SK-N-SH treated with all-trans-retinoic acid at 6 μM for 48 hours (cell line): ENCODE measurements around the gene WFDC5.

Source experiments
- ATAC-seq: fragments of 200-7000 bp; cut with Tn5 transposase; 3 replicates; pipeline ENCODE4 v1.9.1; 2020; ENCODE audit warnings: mild to moderate bottlenecking, moderate library complexity
- ARNTL ChIP-seq: fragments of 450-650 bp; formaldehyde crosslinking; IDR thresholded peaks from 2 replicates; pipeline ENCODE4 v1.5.0; 2020; ENCODE audit warnings: low read depth, mild to moderate bottlenecking, moderate library complexity, borderline replicate concordance
- BACH2 ChIP-seq: fragments of 250-450 bp; sonication (Bioruptor Pico); IDR thresholded peaks from 2 replicates; pipeline ENCODE4 v1.9.0; 2021; ENCODE audit warnings: mild to moderate bottlenecking, borderline replicate concordance
- CREB5 ChIP-seq: fragments of 250-450 bp; sonication (Bioruptor Pico); IDR thresholded peaks from 2 replicates; pipeline ENCODE4 v1.5.1; 2020; ENCODE audit warnings: low read depth, mild to moderate bottlenecking, moderate library complexity
- CSDC2 ChIP-seq: fragments of 250-450 bp; sonication (Bioruptor Pico); IDR thresholded peaks from 2 replicates; pipeline ENCODE4 v1.5.0; 2020; ENCODE audit warnings: mild to moderate bottlenecking, moderate library complexity
- CSRNP3 ChIP-seq: fragments of 250-450 bp; sonication (Bioruptor Pico); IDR thresholded peaks from 2 replicates; pipeline ENCODE4 v1.5.1; 2021; ENCODE audit warnings: mild to moderate bottlenecking, moderate library complexity
- ESRRG ChIP-seq: fragments of 250-450 bp; sonication (Bioruptor Pico); IDR thresholded peaks from 2 replicates; pipeline ENCODE4 v1.6.1; 2021; ENCODE audit warnings: mild to moderate bottlenecking
- GLIS3 ChIP-seq: fragments of 250-450 bp; sonication (Bioruptor Pico); IDR thresholded peaks from 2 replicates; pipeline ENCODE4 v1.5.0; 2020; ENCODE audit warnings: mild to moderate bottlenecking, moderate library complexity
- ISL1 ChIP-seq: fragments of 250-450 bp; sonication (Bioruptor Pico); IDR thresholded peaks from 2 replicates; pipeline ENCODE4 v2.1.2; 2022; ENCODE audit warnings: mild to moderate bottlenecking, moderate library complexity
- OSR1 ChIP-seq: fragments of 250-450 bp; sonication (Bioruptor Pico); IDR thresholded peaks from 2 replicates; pipeline ENCODE4 v1.8.0; 2022; ENCODE audit warnings: moderate library complexity, mild to moderate bottlenecking, inconsistent platforms
- PATZ1 ChIP-seq: fragments of 250-450 bp; sonication (Bioruptor Pico); IDR thresholded peaks from 2 replicates; pipeline ENCODE4 v1.8.0; 2020; ENCODE audit warnings: mild to moderate bottlenecking, moderate library complexity, borderline replicate concordance
- POU6F1 ChIP-seq: fragments of 250-450 bp; sonication (Bioruptor Pico); IDR thresholded peaks from 2 replicates; pipeline ENCODE4 v1.8.0; 2021; ENCODE audit warnings: low read depth, mild to moderate bottlenecking, moderate library complexity, borderline replicate concordance
- RARB ChIP-seq: fragments of 250-450 bp; sonication (Bioruptor Pico); IDR thresholded peaks from 2 replicates; pipeline ENCODE4 v1.8.0; 2021; ENCODE audit warnings: mild to moderate bottlenecking, moderate library complexity
- TCF4 ChIP-seq: fragments of 250-450 bp; sonication (Bioruptor Pico); IDR thresholded peaks from 2 replicates; pipeline ENCODE4 v1.8.0; 2021; ENCODE audit warnings: mild to moderate bottlenecking, moderate library complexity, borderline replicate concordance
- TOX ChIP-seq: fragments of 250-450 bp; sonication (Bioruptor Pico); IDR thresholded peaks from 2 replicates; pipeline ENCODE4 v1.8.0; 2021; ENCODE audit warnings: mild to moderate bottlenecking, moderate library complexity, borderline replicate concordance
- TSHZ2 ChIP-seq: fragments of 250-450 bp; sonication (Bioruptor Pico); IDR thresholded peaks from 2 replicates; pipeline ENCODE4 v1.5.0; 2020; ENCODE audit warnings: mild to moderate bottlenecking, moderate library complexity
- ZC3H10 ChIP-seq: fragments of 250-450 bp; sonication (Bioruptor Pico); IDR thresholded peaks from 2 replicates; pipeline ENCODE4 v1.5.1; 2021; ENCODE audit warnings: mild to moderate bottlenecking, moderate library complexity
- ZFP30 ChIP-seq: fragments of 450-650 bp; formaldehyde crosslinking; IDR thresholded peaks from 2 replicates; pipeline ENCODE4 v1.5.0; 2022; ENCODE audit warnings: mild to moderate bottlenecking, moderate library complexity
- ZNF565 ChIP-seq: fragments of 450-650 bp; formaldehyde crosslinking; conservative IDR thresholded peaks from 2 replicates; pipeline ENCODE4 v1.5.0; 2020; ENCODE audit warnings: low read depth, mild to moderate bottlenecking, moderate library complexity
- ZNF70 ChIP-seq: fragments of 450-650 bp; formaldehyde crosslinking; IDR thresholded peaks from 2 replicates; pipeline ENCODE4 v1.5.0; 2020; ENCODE audit warnings: mild to moderate bottlenecking, moderate library complexity
- ZNF8 ChIP-seq: fragments of 450-650 bp; formaldehyde crosslinking; IDR thresholded peaks from 2 replicates; pipeline ENCODE4 v1.5.0; 2020; ENCODE audit warnings: mild to moderate bottlenecking, moderate library complexity

Gene WFDC5

GRCh38 chr20:45069261-45069660 lies 45.7 kb downstream of the WFDC5 start:
- no peak for ATAC-seq
- TF ChIP-seq OSR1 (CRISPR knock-in tag), result no peak
- no peak for TF ChIP-seq ARNTL (CRISPR knock-in tag)
- no peak for TF ChIP-seq POU6F1
- TF ChIP-seq CREB5 (CRISPR knock-in tag), result 0 out of 2 replicates have a peak, but pooled peaks have one; percentile 21
- no peak for TF ChIP-seq BACH2 (CRISPR knock-in tag)
- no peak for TF ChIP-seq CSRNP3
- peak; percentile 91 for TF ChIP-seq ISL1 (CRISPR knock-in tag)
- TF ChIP-seq ESRRG (CRISPR knock-in tag), result no peak
- TF ChIP-seq ZC3H10 (CRISPR knock-in tag), result no peak
- no peak for TF ChIP-seq TSHZ2
- TF ChIP-seq GLIS3 (CRISPR knock-in tag), result 0 out of 2 replicates have a peak, but pooled peaks have one; percentile 24

- peak; percentile 61 for ATAC-seq
- TF ChIP-seq ISL1 (CRISPR knock-in tag), result peak; percentile 94
- TF ChIP-seq POU6F1, result peak; percentile 56; the same call in 1 of the 2 replicates
- no peak for TF ChIP-seq CSDC2 (CRISPR knock-in tag)
- no peak for TF ChIP-seq TCF4 (CRISPR knock-in tag)
- 0 out of 2 replicates have a peak, but pooled peaks have one; percentile 67 for TF ChIP-seq PATZ1 (CRISPR knock-in tag)
- no peak for TF ChIP-seq ZNF8 (CRISPR knock-in tag)
Measured at GRCh38 chr20:45067558-45067957, 47.4 kb downstream of the WFDC5 start.

GRCh38 chr20:45067087-45067486 lies 47.9 kb downstream of the WFDC5 start:
- TF ChIP-seq ZFP30 (CRISPR knock-in tag) (no peak), ZNF565 (no peak), POU6F1 (no peak), ZNF70 (CRISPR knock-in tag) (no peak), RARB (CRISPR knock-in tag) (no peak), TCF4 (CRISPR knock-in tag) (no peak), BACH2 (CRISPR knock-in tag) (no peak), TOX (CRISPR knock-in tag) (no peak), ARNTL (CRISPR knock-in tag) (no peak)
- no peak for ATAC-seq
